Thyroid gland (tissue), 4 donors: ENCODE results near the gene COPZ2.
A peak's percentile ranks its signal among the peaks of the same experiment; 100 is the strongest.

Experiments used
- POLR2A ChIP-seq, 2 donors: fragments of 450-650 bp; IDR thresholded peaks; one replicate each; pipeline ENCODE4 v1.6.1; 2017; ENCODE audit warnings: antibody characterized with exemption in 2 of 2, mild to moderate bottlenecking in 2 of 2, moderate library complexity in 1 of 2
- TF ChIP-seq, protein P1 (sequence below), 6 experiments: fragments of 200-600 bp in 3 of 6; fragments of 450-650 bp in 3 of 6; sonication (generic) in 3 of 6; IDR thresholded peaks; one replicate each; pipeline ENCODE4 v1.5.1; 2016 to 2019; ENCODE audit warnings: antibody characterized with exemption in 6 of 6, mild to moderate bottlenecking in 2 of 6, inconsistent platforms in 1 of 6, moderate library complexity in 1 of 6

- TF ChIP-seq, protein P1, sequence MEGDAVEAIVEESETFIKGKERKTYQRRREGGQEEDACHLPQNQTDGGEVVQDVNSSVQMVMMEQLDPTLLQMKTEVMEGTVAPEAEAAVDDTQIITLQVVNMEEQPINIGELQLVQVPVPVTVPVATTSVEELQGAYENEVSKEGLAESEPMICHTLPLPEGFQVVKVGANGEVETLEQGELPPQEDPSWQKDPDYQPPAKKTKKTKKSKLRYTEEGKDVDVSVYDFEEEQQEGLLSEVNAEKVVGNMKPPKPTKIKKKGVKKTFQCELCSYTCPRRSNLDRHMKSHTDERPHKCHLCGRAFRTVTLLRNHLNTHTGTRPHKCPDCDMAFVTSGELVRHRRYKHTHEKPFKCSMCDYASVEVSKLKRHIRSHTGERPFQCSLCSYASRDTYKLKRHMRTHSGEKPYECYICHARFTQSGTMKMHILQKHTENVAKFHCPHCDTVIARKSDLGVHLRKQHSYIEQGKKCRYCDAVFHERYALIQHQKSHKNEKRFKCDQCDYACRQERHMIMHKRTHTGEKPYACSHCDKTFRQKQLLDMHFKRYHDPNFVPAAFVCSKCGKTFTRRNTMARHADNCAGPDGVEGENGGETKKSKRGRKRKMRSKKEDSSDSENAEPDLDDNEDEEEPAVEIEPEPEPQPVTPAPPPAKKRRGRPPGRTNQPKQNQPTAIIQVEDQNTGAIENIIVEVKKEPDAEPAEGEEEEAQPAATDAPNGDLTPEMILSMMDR (IDR thresholded peaks at IDR 0.05): no peak
- TF ChIP-seq POLR2A (IDR thresholded peaks at IDR 0.05): peak in 1 of 2 donors; percentile 33
These were observed 50.3 kb downstream of the COPZ2 start for GRCh38 chr17:47987240-47987835.
